ENCODE data around the gene AHSA1.
A peak's percentile ranks its signal among the peaks of the same experiment; 100 is the strongest.
"Not testable (repeated sequence)": the region's sequence is repeated elsewhere in the genome, so short reads cannot be mapped to it uniquely, and the experiment has no call there.

AHSA1 gene

GRCh38 chr14:77457522-77458248 lies at the start of gene AHSA1, which contains the start of gene VIPAS39:
AHSA1 (plus strand) TSS chr14:77458093; CDS start chr14:77458190, 97 bp downstream.
VIPAS39 (minus strand) TSS chr14:77457601; CDS start chr14:77454102, 3,499 bp downstream.
- peak; percentile 97 for DNase-seq

GRCh38 chr14:77409131-77409533 lies 48.8 kb upstream of the AHSA1 start:
- no peak for DNase-seq

GRCh38 chr14:77415403-77416030 lies 42.4 kb upstream of the AHSA1 start:
- DNase-seq, result not testable (repeated sequence)

- DNase-seq, result not testable (repeated sequence)
Measured at GRCh38 chr14:77416098-77416497, 41.8 kb upstream of the AHSA1 start.

- DNase-seq, result no peak
Measured at GRCh38 chr14:77416836-77417235, 41.1 kb upstream of the AHSA1 start.

GRCh38 chr14:77421201-77421600 lies 36.7 kb upstream of the AHSA1 start:
- no peak for DNase-seq

GRCh38 chr14:77423423-77423822 lies 34.5 kb upstream of the AHSA1 start, which contains the start of gene NOXRED1:
NOXRED1 (minus strand) TSS chr14:77423523; CDS start chr14:77422889, 634 bp downstream.
- DNase-seq, result no peak

GRCh38 chr14:77424862-77425261 lies 33.0 kb upstream of the AHSA1 start:
- DNase-seq, result no peak

GRCh38 chr14:77426396-77426795 lies 31.5 kb upstream of the AHSA1 start:
- no peak for DNase-seq

- no peak for DNase-seq
Measured at GRCh38 chr14:77436042-77436441, 21.9 kb upstream of the AHSA1 start.

- DNase-seq, result no peak
Measured at GRCh38 chr14:77438596-77438995, 19.3 kb upstream of the AHSA1 start.

GRCh38 chr14:77439861-77440260 lies 18.0 kb upstream of the AHSA1 start:
- DNase-seq, result no peak

GRCh38 chr14:77442196-77442595 lies 15.7 kb upstream of the AHSA1 start:
- DNase-seq, result no peak

GRCh38 chr14:77455966-77456640 lies 1.8 kb upstream of the AHSA1 start:
- DNase-seq, result no peak

- DNase-seq, result no peak
Measured at GRCh38 chr14:77457115-77457521, 775 bp upstream of the AHSA1 start.

- DNase-seq, result no peak
Measured at GRCh38 chr14:77458249-77458950, 507 bp downstream of the AHSA1 start.

- DNase-seq, result peak; percentile 78
Measured at GRCh38 chr14:77459072-77459723, 1.3 kb downstream of the AHSA1 start.

- no peak for DNase-seq
Measured at GRCh38 chr14:77467801-77468200, 9.9 kb downstream of the AHSA1 start.

GRCh38 chr14:77469067-77469505 lies 11.2 kb downstream of the AHSA1 start:
- DNase-seq, result no peak

- no peak for DNase-seq
Measured at GRCh38 chr14:77469539-77469938, 11.6 kb downstream of the AHSA1 start.

GRCh38 chr14:77470224-77470870 lies 12.5 kb downstream of the AHSA1 start:
- DNase-seq, result no peak

GRCh38 chr14:77473921-77474320 lies 16.0 kb downstream of the AHSA1 start:
- DNase-seq, result no peak

All from kidney glomerular epithelial cell (primary cell).